GM10248 (cell line): ENCODE results near the gene FHL2.

ENCODE experiments used
- CTCF ChIA-PET: fragments of 300-600 bp; sonication (Branson Sonifier 250); formaldehyde crosslinking; extraction: SDS; loops from one replicate; lab custom pipeline; 2021; ENCODE audit warnings: antibody characterized with exemption; lab: Yijun Ruan, JAX
- POLR2A ChIA-PET: fragments of 350-650 bp; sonication (Branson Sonifier 250); formaldehyde crosslinking; extraction: SDS; loops from one replicate; lab custom pipeline; 2020; ENCODE audit warnings: antibody characterized with exemption; lab: Yijun Ruan, JAX
- DNase-seq: peaks from one replicate; pipeline ENCODE4 v3.0.0; 2012; ENCODE audit errors: extremely low spot score
- CTCF ChIP-seq: IDR thresholded peaks from 2 replicates; pipeline ENCODE4 v1.5.1; 2012; ENCODE audit warnings: mild to moderate bottlenecking, low read depth; ENCODE audit errors: extremely low read depth, missing control alignments, control extremely low read depth

FHL2 gene

GRCh38 chr2:105406221-105406620, 7.4 kb upstream of the FHL2 start:
- no peak for TF ChIP-seq CTCF
- ChIA-PET CTCF (interaction anchor here (1.2 kb wide), 1 partner anchor 10 kb away, joined by 3 read pairs; no protein-coding TSS in a partner anchor), POLR2A (no interaction called here)
- DNase-seq: no peak

GRCh38 chr2:105405291-105405690, 6.4 kb upstream of the FHL2 start:
- no peak for TF ChIP-seq CTCF
- no peak for DNase-seq
- ChIA-PET CTCF (no interaction called here), POLR2A (no interaction called here)

- no peak for DNase-seq
- ChIA-PET CTCF (interaction anchor here (1.4 to 1.5 kb wide), 2 partner anchors 9 to 12 kb away, joined by 4 to 6 read pairs; no protein-coding TSS in a partner anchor), POLR2A (no interaction called here)
- no peak for TF ChIP-seq CTCF
Observed at GRCh38 chr2:105404736-105405135, 5.9 kb upstream of the FHL2 start.

GRCh38 chr2:105403783-105404698, 5.2 kb upstream of the FHL2 start:
- no peak for DNase-seq
- CTCF ChIA-PET: interaction anchor here (0.7 to 1.5 kb wide), 3 partner anchors 9 to 18 kb away, joined by 3 to 6 read pairs (median 4); no protein-coding TSS in a partner anchor
- TF ChIP-seq CTCF: no peak
- POLR2A ChIA-PET: no interaction called here

- ChIA-PET POLR2A (no interaction called here), CTCF (interaction anchor here (0.7 to 1.5 kb wide), 3 partner anchors 10 to 19 kb away, joined by 3 to 6 read pairs (median 4); no protein-coding TSS in a partner anchor)
- TF ChIP-seq CTCF: no peak
- no peak for DNase-seq
Observed at GRCh38 chr2:105403241-105403782, 4.5 kb upstream of the FHL2 start.

GRCh38 chr2:105402809-105403208, 4.0 kb upstream of the FHL2 start:
- CTCF ChIA-PET: no interaction called here
- DNase-seq: no peak
- no peak for TF ChIP-seq CTCF
- POLR2A ChIA-PET: no interaction called here
